K562 (cell line): ENCODE results near the gene UQCRH. TPM values are rescaled to one million over a fixed set of nuclear protein-coding genes. Genes with fewer than 3 reads are reported as not detected.
A peak's percentile ranks its signal among the peaks of the same experiment; 100 is the strongest.

Experiments used
- ATAC-seq: fragments of 200-7000 bp; cut with Tn5 transposase; 3 replicates; pipeline ENCODE4 v1.9.1; 2020; ENCODE audit warnings: moderate library complexity
- BruUV-seq: library from RNA; stranded (reverse); fragments of 400-500 nt; replicated peaks from 2 replicates; lab custom pipeline; 2021; lab: Mats Ljungman, UMichigan
- CTCF ChIA-PET: fragments of 300-600 bp; formaldehyde crosslinking; extraction: SDS; loops from one replicate; lab custom pipeline; 2021; ENCODE audit warnings: low intra/inter-chr PET ratio; lab: Yijun Ruan, JAX
- POLR2A ChIA-PET: fragments of 300-600, 350-650 bp; sonication (Branson Sonifier 250); formaldehyde crosslinking; extraction: SDS; loops from one replicate; lab custom pipeline; 2021; ENCODE audit warnings: antibody characterized with exemption, inconsistent platforms; lab: Yijun Ruan, JAX
- DNase-seq, 4 experiments: peaks; one replicate each; pipeline versions ENCODE4 v3.0.0 to v3.0.0-alpha.2; 2011 to 2018; ENCODE audit warnings: low spot score in 3 of 4, mixed read lengths in 3 of 4; ENCODE audit errors: extremely low read depth in 1 of 4
- FAIRE-seq: peaks from 2 replicates; lab custom pipeline; 2011; peaks lifted over from hg19 to GRCh38; lab: Jason Lieb, UNC
- H2AFZ ChIP-seq: 2 replicates; pipeline ENCODE4 v1.6.0; 2011; ENCODE audit warnings: low read depth, low read length, control low read depth, inconsistent platforms
- H3K27ac ChIP-seq: fragments of 200-600 bp; 3 replicates; pipeline ENCODE4 v1.8.0; 2011; ENCODE audit warnings: low read depth, mild to moderate bottlenecking, control low read depth, inconsistent platforms, low read length, moderate library complexity, mixed read lengths; ENCODE audit errors: extremely low read depth
- H3K27me3 ChIP-seq, 2 experiments: fragments of 300-600 bp in 1 of 2; 2 replicates in 1 of 2; 3 replicates in 1 of 2; pipeline versions ENCODE4 v1.6.0 to v1.8.0; 2011; ENCODE audit warnings: inconsistent platforms in 2 of 2, low read length in 2 of 2, mild to moderate bottlenecking in 1 of 2, mixed read lengths in 1 of 2, moderate library complexity in 1 of 2; ENCODE audit not compliant: control insufficient read depth in 2 of 2, insufficient read depth in 2 of 2
- H3K36me3 ChIP-seq: fragments of 300-600 bp; 3 replicates; pipeline ENCODE4 v1.8.0; 2011; ENCODE audit warnings: mild to moderate bottlenecking, low read length, inconsistent platforms; ENCODE audit not compliant: control insufficient read depth, insufficient read depth
- H3K4me1 ChIP-seq, 2 experiments: fragments of 200-600 bp in 1 of 2; replicated peaks in 1 of 2; 2 replicates in 1 of 2; 3 replicates in 1 of 2; pipeline versions ENCODE4 v1.5.1 to v1.8.0; 2011; ENCODE audit warnings: inconsistent platforms in 2 of 2, low read length in 2 of 2, mild to moderate bottlenecking in 1 of 2, mixed read lengths in 1 of 2, moderate library complexity in 1 of 2; ENCODE audit not compliant: control insufficient read depth in 2 of 2, insufficient read depth in 2 of 2
- H3K4me2 ChIP-seq: 2 replicates; pipeline ENCODE4 v1.6.1; 2011; ENCODE audit warnings: low read length, control low read depth, inconsistent platforms, mixed read lengths; ENCODE audit not compliant: insufficient read depth
- H3K4me3 ChIP-seq: fragments of 200-600 bp; sonication (generic), shearing (Covaris generic); 2 replicates; pipeline ENCODE4 v1.5.1; 2016; ENCODE audit warnings: control low read depth, inconsistent platforms
- H3K79me2 ChIP-seq: fragments of 200-600 bp; 3 replicates; pipeline ENCODE4 v1.8.0; 2011; ENCODE audit warnings: low read length, inconsistent platforms; ENCODE audit not compliant: control insufficient read depth, insufficient read depth
- H3K9ac ChIP-seq, 2 experiments: 2 replicates each; pipeline versions ENCODE4 v1.6.0 to v1.6.1; 2011; ENCODE audit warnings: low read depth in 2 of 2, low read length in 2 of 2, control low read depth in 1 of 2, inconsistent platforms in 1 of 2, mild to moderate bottlenecking in 1 of 2, mixed read lengths in 1 of 2; ENCODE audit not compliant: insufficient read depth in 1 of 2
- H3K9me1 ChIP-seq: one replicate; pipeline ENCODE4 v1.6.0; 2011; ENCODE audit warnings: inconsistent platforms, mild to moderate bottlenecking, low read length, moderate library complexity; ENCODE audit not compliant: control insufficient read depth, insufficient read depth
- H3K9me3 ChIP-seq: replicated peaks from 2 replicates; pipeline ENCODE4 v1.5.1; 2011; ENCODE audit warnings: low read depth, low read length, inconsistent platforms; ENCODE audit not compliant: control insufficient read depth, insufficient read depth
- H4K20me1 ChIP-seq: replicated peaks from 2 replicates; pipeline ENCODE4 v1.6.1; 2011; ENCODE audit warnings: low read length, inconsistent platforms, mixed read lengths; ENCODE audit not compliant: control insufficient read depth, insufficient read depth
- CEBPB ChIP-seq: fragments of 450-650 bp; IDR thresholded peaks from 2 replicates; pipeline ENCODE4 v1.6.1; 2016; ENCODE audit warnings: missing genetic modification characterization, missing compliant biosample characterization
- CEBPG ChIP-seq, 3 experiments: fragments of 200-800 bp in 1 of 3; sonication (Bioruptor generic) in 1 of 3; sonication (generic) in 1 of 3; formaldehyde crosslinking in 1 of 3; IDR thresholded peaks in 2 of 3; conservative IDR thresholded peaks in 1 of 3; 2 replicates each; pipeline versions ENCODE4 v1.6.1 to v1.8.0; 2016 to 2022; ENCODE audit warnings: missing compliant biosample characterization in 2 of 3, missing genetic modification characterization in 2 of 3, mild to moderate bottlenecking in 1 of 3, missing genetic modification reagents in 1 of 3
- CHD7 ChIP-seq: fragments of 200-600 bp; sonication (generic); IDR thresholded peaks from one replicate; pipeline ENCODE4 v1.6.1; 2012; ENCODE audit warnings: mild to moderate bottlenecking, low read depth, low read length, inconsistent platforms
- ZNF121 ChIP-seq: sonication (generic); formaldehyde crosslinking; conservative IDR thresholded peaks from 2 replicates; pipeline ENCODE4 v1.8.0; 2022; ENCODE audit warnings: missing genetic modification reagents
- WGBS: fragments of 100-300 bp; shearing (Covaris generic); methylation state at CpG from one replicate; pipeline ENCODE4 v1.1.6; 2016; ENCODE audit warnings: low coverage, mixed read lengths; ENCODE audit not compliant: insufficient coverage; ENCODE audit errors: missing lambda C conversion rate; 5-methylcytosine and 5-hydroxymethylcytosine counted together
- in situ Hi-C: fragments of 300-500 bp; cut with MboI; formaldehyde crosslinking; loops from 4 replicates; pipeline ENCODE4 v1.15.0; 2018; ENCODE audit warnings: inconsistent platforms, mixed read lengths
- intact Hi-C: fragments of 100-400 bp; cut with micrococcal nuclease; formaldehyde crosslinking; loops from 2 replicates; pipeline ENCODE4 v1.14.2; 2022
- polyA plus RNA-seq, 8 experiments: library from polyadenylated mRNA; depleted of rRNA in 4 of 8; stranded (reverse) in 5 of 8; unstranded in 3 of 8; fragments of >200 nt; fragmentation: Nextera tagmentation in 2 of 8; fragmentation: Illumina TruSeq in 1 of 8; extraction: Ambion mirVana in 2 of 8; extraction: Trizol in 1 of 8; gene quantifications; 2 replicates each; pipeline versions ENCODE4 v1.2.1 to v1.2.3, GENCODE V29; 2011 to 2014; ENCODE audit warnings: inconsistent platforms in 1 of 8, missing spikeins in 1 of 8
- total RNA-seq, 7 experiments: library from RNA; depleted of rRNA in 6 of 7; stranded (reverse); fragments of >200 nt in 6 of 7; fragmentation: Illumina TruSeq in 2 of 7; extraction: Trizol in 2 of 7; gene quantifications; 2 replicates each; pipeline versions ENCODE4 v1.2.1 to v1.2.3, GENCODE V29; 2011 to 2021; ENCODE audit warnings: low replicate concordance in 1 of 7

UQCRH gene
- total and polyA plus RNA-seq, 9 of the 15 experiments (the other 6 are each of a cell fraction or from before 2014, with no cell fraction given) = 1,267 to 5,184 (median 2,410) TPM

- FAIRE-seq = no peak
Measured at GRCh38 chr1:46310321-46310720, 6.8 kb downstream of the UQCRH start.

More at GRCh38 chr1:46310321-46310720, 6.8 kb downstream of the UQCRH start:
- 98% methylated on average over 4 of the region's 4 CpGs for WGBS
- no TSS peak for BruUV-seq
- no peak overlapping the region for H3K4me2 ChIP-seq
- H3K9me1 ChIP-seq = no peaks in the 10 kb centered on the region
- H2AFZ ChIP-seq = no peak overlapping the region
- H3K9ac ChIP-seq = no peak overlapping the region
- H3K9me3 ChIP-seq = no peaks in the 10 kb centered on the region
- no peak for ATAC-seq
- peaks cover 35% of the 10 kb centered on the region for H4K20me1 ChIP-seq
- intact Hi-C loops = no loop called here
- H3K27me3 ChIP-seq = no peaks in the 10 kb centered on the region
- peaks cover 15 to 19% of the 10 kb centered on the region in 2 experiments; a peak in 4 of 5 replicates for H3K4me1 ChIP-seq
- no peak overlapping the region for H3K4me3 ChIP-seq
- in situ Hi-C loops = no loop called here
- no peak overlapping the region for H3K27ac ChIP-seq
- DNase-seq = no peak
- H3K36me3 ChIP-seq = peaks cover 90% of the 10 kb centered on the region
- CTCF ChIA-PET = no interaction called here
- TF ChIP-seq ZNF121 (CRISPR knock-in tag) (peak; percentile 94), CEBPG (CRISPR knock-in tag; IDR thresholded peaks at IDR 0.05) (0 out of 2 replicates have a peak, but pooled peaks have one; percentile 32), CEBPG (tag; conservative IDR thresholded peaks at IDR 0.05 in 1 of 2, IDR thresholded peaks at IDR 0.05 in 1 of 2) (no peak), CHD7 (no peak), CEBPB (tag) (peak; percentile 41; the same call in 1 of the 2 replicates)
- TF ChIP-seq, all 486 proteins: peak for 3
- POLR2A ChIA-PET = interaction anchor here (1.2 kb wide), 1 partner anchor 23 kb away, joined by 3 read pairs; no protein-coding TSS in a partner anchor
- H3K79me2 ChIP-seq = peaks cover 61% of the 10 kb centered on the region
